ENCODE data around the gene OR2T33. TPM values are rescaled to one million over a fixed set of nuclear protein-coding genes. Genes with fewer than 3 reads are reported as not detected.

OR2T33 gene
- total RNA-seq, 4 donors from 2014 or later, result 0.75 to 1.8 (median 1.4) TPM; not detected in 1

- DNase-seq, result no peak
- Histone ChIP-seq H3K4me3 (replicated peaks in 1 of 3) (no peak overlapping the region), H3K27ac (no peak overlapping the region), H3K9me3 (no peaks in the 10 kb centered on the region), H3K36me3 (no peaks in the 10 kb centered on the region), H3K4me1 (no peaks in the 10 kb centered on the region), H3K27me3 (no peaks in the 10 kb centered on the region)
- intact Hi-C loops (cut with DNase I), result no loop called here
- TF ChIP-seq CTCF (IDR thresholded peaks at IDR 0.05) (no peak), POLR2A (IDR thresholded peaks at IDR 0.05) (no peak)
- 91 to 95% methylated on average over 9 of the region's 9 CpGs for WGBS, 2 donors
These were observed 38.3 kb downstream of the OR2T33 start for GRCh38 chr1:248239478-248239877.

GRCh38 chr1:248231117-248231516 lies 46.7 kb downstream of the OR2T33 start, which contains the start of gene OR2M4:
TSS of gene OR2M4 (plus strand) at chr1:248231417. CDS start at chr1:248238929, 7,512 bp downstream.
- no peaks in the 10 kb centered on the region for H3K9me3 ChIP-seq
- no peak within 1 kb of the TSS for H3K27ac ChIP-seq
- no peak within 1 kb of the TSS for H3K4me3 ChIP-seq (replicated peaks in 1 of 3)
- no peaks in the 10 kb centered on the region for H3K27me3 ChIP-seq
- intact Hi-C loops (cut with DNase I), result no loop called here
- H3K36me3 ChIP-seq, result no peaks in the 10 kb centered on the region
- DNase-seq, result no peak
- TF ChIP-seq POLR2A (IDR thresholded peaks at IDR 0.05) (no peak), CTCF (IDR thresholded peaks at IDR 0.05) (no peak)
- no peaks in the 10 kb centered on the region for H3K4me1 ChIP-seq
- 71 to 82% methylated on average over 2 of the region's 2 CpGs for WGBS, 2 donors

- Histone ChIP-seq H3K27me3 (no peaks in the 10 kb centered on the region), H3K9me3 (no peaks in the 10 kb centered on the region), H3K4me3 (replicated peaks in 1 of 3) (no peak overlapping the region), H3K27ac (no peak overlapping the region), H3K4me1 (no peaks in the 10 kb centered on the region), H3K36me3 (no peaks in the 10 kb centered on the region)
- WGBS, 2 donors, result 46 to 70% methylated on average over 6 of the region's 6 CpGs
- no peak for TF ChIP-seq POLR2A (IDR thresholded peaks at IDR 0.05)
- TF ChIP-seq CTCF (IDR thresholded peaks at IDR 0.05), result no peak
- no peak for DNase-seq
- intact Hi-C loops (cut with DNase I), result no loop called here
These were observed 48.3 kb downstream of the OR2T33 start for GRCh38 chr1:248229360-248229908.

GRCh38 chr1:248225537-248225936 lies 52.2 kb downstream of the OR2T33 start:
- intact Hi-C loops (cut with DNase I), result no loop called here
- no peaks in the 10 kb centered on the region for H3K36me3 ChIP-seq
- no peaks in the 10 kb centered on the region for H3K4me1 ChIP-seq
- whole genome bisulfite sequencing, 2 donors, result 90 to 91% methylated on average over 1 of the region's 1 CpG
- DNase-seq, result no peak
- no peak overlapping the region for H3K27ac ChIP-seq
- no peaks in the 10 kb centered on the region for H3K27me3 ChIP-seq
- H3K9me3 ChIP-seq, result no peaks in the 10 kb centered on the region
- H3K4me3 ChIP-seq (replicated peaks in 1 of 3), result no peak overlapping the region
- TF ChIP-seq CTCF (IDR thresholded peaks at IDR 0.05) (no peak), POLR2A (IDR thresholded peaks at IDR 0.05) (no peak)

Other genes starting within 250 kb of the OR2T33 start
- gene OR2L2, start 247.9 kb downstream of the OR2T33 start, total RNA-seq, result under 1 TPM in 2 of 4 donors, not detected in 2; 0.27 to 0.34 TPM
- gene OR2L3, start 231.1 kb downstream of the OR2T33 start, total RNA-seq, result under 1 TPM in 2 of 4 donors, not detected in 2; 0.13 to 0.42 TPM
- gene OR2L13, start 182.8 kb downstream of the OR2T33 start, total RNA-seq, result under 1 TPM in 1 of 4 donors, not detected in 3; 0.38 TPM
- not detected for gene OR2M5, start 132.8 kb downstream of the OR2T33 start, total RNA-seq
- not detected for gene OR2M2, start 103.2 kb downstream of the OR2T33 start, total RNA-seq
- gene OR2M3, start 80.7 kb downstream of the OR2T33 start, total RNA-seq, result not detected
- gene OR2M4, start 46.6 kb downstream of the OR2T33 start, total RNA-seq, result not detected
- gene OR2T12, start 25.4 kb upstream of the OR2T33 start, total RNA-seq, result not detected
- gene OR2M7, start 46.6 kb upstream of the OR2T33 start, total RNA-seq, result not detected
- not detected for gene OR14C36, start 70.8 kb upstream of the OR2T33 start, total RNA-seq
- not detected for gene OR2T4, start 83.7 kb upstream of the OR2T33 start, total RNA-seq
- not detected for gene OR2T6, start 97.8 kb upstream of the OR2T33 start, total RNA-seq
- not detected for gene OR2T1, start 125.1 kb upstream of the OR2T33 start, total RNA-seq
- not detected for gene OR2T2, start 167.7 kb upstream of the OR2T33 start, total RNA-seq
- gene OR2T3, start 195.4 kb upstream of the OR2T33 start, total RNA-seq, result not detected
- gene OR2T5, start 210.6 kb upstream of the OR2T33 start, total RNA-seq, result not detected
- not detected for gene OR2G6, start 230.1 kb upstream of the OR2T33 start, total RNA-seq